IPS DF 19.7 (cell line): Measurements from ENCODE around the gene KRTAP5-9.
"Not testable (repeated sequence)": the region's sequence is repeated elsewhere in the genome, so short reads cannot be mapped to it uniquely, and the experiment has no call there.

Experiments used
- DNase-seq: peaks from one replicate; pipeline ENCODE4 v3.0.0-alpha.2; 2013; ENCODE audit warnings: low read depth, low spot score

The KRTAP5-9 gene

GRCh38 chr11:71548120-71548519 lies at the start of gene KRTAP5-9:
KRTAP5-9 (plus strand) TSS chr11:71548420; CDS start chr11:71548658, 238 bp downstream.
- DNase-seq, result no peak

GRCh38 chr11:71499125-71499524 lies 49.1 kb upstream of the KRTAP5-9 start:
- no peak for DNase-seq

- DNase-seq, result no peak
These were observed 48.7 kb upstream of the KRTAP5-9 start for GRCh38 chr11:71499546-71499945.

- no peak for DNase-seq
These were observed 47.6 kb upstream of the KRTAP5-9 start for GRCh38 chr11:71500601-71501021.

- no peak for DNase-seq
These were observed 46.9 kb upstream of the KRTAP5-9 start for GRCh38 chr11:71501071-71501985.

GRCh38 chr11:71502026-71502425 lies 46.2 kb upstream of the KRTAP5-9 start:
- DNase-seq, result no peak

GRCh38 chr11:71502871-71503435 lies 45.3 kb upstream of the KRTAP5-9 start:
- no peak for DNase-seq

GRCh38 chr11:71504531-71504930 lies 43.7 kb upstream of the KRTAP5-9 start:
- DNase-seq, result no peak

GRCh38 chr11:71505001-71505400 lies 43.2 kb upstream of the KRTAP5-9 start:
- no peak for DNase-seq

GRCh38 chr11:71505781-71506180 lies 42.4 kb upstream of the KRTAP5-9 start:
- no peak for DNase-seq

GRCh38 chr11:71507102-71507501 lies 41.1 kb upstream of the KRTAP5-9 start:
- no peak for DNase-seq

- DNase-seq, result no peak
These were observed 29.4 kb upstream of the KRTAP5-9 start for GRCh38 chr11:71518506-71519471.

- DNase-seq, result no peak
These were observed 28.7 kb upstream of the KRTAP5-9 start for GRCh38 chr11:71519546-71519945.

- no peak for DNase-seq
These were observed 22.9 kb upstream of the KRTAP5-9 start for GRCh38 chr11:71525188-71525937.

GRCh38 chr11:71525938-71526495 lies 22.2 kb upstream of the KRTAP5-9 start:
- DNase-seq, result no peak

GRCh38 chr11:71526796-71527575 lies 21.2 kb upstream of the KRTAP5-9 start, which contains the start of gene KRTAP5-7:
KRTAP5-7 (plus strand) TSS chr11:71527267; CDS start chr11:71527301, 34 bp downstream.
- not testable (repeated sequence) for DNase-seq

- no peak for DNase-seq
These were observed 20.5 kb upstream of the KRTAP5-9 start for GRCh38 chr11:71527576-71528210.

- DNase-seq, result no peak
These were observed 17.6 kb upstream of the KRTAP5-9 start for GRCh38 chr11:71530602-71531001.

- no peak for DNase-seq
These were observed 16.1 kb upstream of the KRTAP5-9 start for GRCh38 chr11:71532036-71532610.
